Activated CD4-positive, alpha-beta T cell treated with anti-CD3 and anti-CD28 coated beads for 24 hours (primary cell): ENCODE results near the gene MVK.

Experiments
- DNase-seq, 2 donors: peaks; one replicate each; pipeline ENCODE4 v3.0.0-alpha.2; 2020; ENCODE audit warnings: low read depth in 2 of 2

MVK gene

DNA sequence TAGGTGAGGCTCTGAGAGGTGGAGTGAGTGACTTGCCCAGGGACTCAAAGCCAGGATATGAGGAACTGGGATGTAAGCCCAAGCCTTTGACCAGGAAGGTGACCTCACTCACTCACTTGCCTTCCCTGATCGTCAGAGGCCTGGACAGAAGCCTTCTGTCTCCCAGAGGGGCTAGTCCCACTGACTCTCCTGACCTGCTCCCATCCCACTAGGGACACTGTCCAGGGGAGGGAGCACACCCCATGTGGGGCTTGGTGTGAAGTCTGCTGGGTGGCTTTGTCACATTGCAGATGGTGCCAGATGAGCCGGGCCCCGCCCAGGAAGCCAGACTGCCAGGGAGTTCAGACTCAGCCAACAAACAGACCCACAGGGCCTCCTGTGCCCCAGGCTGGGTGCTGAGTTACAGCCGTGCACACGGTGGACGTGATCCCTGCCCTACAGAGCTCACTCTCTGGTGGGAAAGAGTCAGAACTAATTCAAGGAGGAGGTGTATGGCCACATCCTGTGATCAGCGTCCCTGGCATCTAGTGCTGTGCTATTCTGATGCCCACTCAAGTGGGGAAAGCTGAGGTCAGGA, 28.6 kb upstream of the MVK start:
- DNase-seq = no peak

DNA sequence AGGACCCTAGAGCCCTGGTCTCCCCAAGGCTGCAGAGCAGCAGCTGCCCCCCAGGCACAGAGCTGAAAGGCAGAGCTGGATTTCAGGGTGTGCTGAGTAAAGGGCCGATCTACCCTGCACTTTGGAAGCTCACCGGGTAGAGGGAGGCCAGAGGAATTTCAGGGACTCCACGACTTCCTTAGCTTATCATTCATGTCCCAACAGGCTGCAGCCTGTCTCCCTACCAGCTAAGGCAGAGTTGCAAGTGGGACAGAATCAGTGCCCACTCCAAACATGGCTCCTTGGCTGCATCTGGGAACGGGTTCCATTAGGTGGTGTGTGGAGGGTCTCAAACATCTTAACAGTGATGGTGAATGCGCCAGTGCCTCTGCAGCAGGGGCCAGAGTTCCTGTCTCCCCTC, 27.8 kb upstream of the MVK start:
- DNase-seq = no peak

DNA sequence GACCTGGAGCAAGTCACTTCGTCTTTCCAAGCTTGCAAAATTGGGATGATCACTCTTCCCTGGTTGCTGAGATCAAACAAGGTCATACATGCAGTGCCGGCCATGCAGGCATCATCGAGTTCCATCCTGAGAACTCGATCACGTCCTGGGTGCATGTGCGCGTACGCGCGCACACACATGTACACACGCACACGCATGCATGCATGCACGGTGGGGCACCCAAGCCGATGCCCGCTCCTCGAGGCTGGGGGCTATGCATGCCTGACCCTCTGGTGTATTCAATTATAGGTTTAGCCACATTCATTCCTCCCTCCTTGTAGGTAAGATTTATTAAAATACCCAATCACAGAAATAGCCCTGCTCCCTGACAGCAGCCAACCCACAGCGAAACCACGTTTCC, 26.3 kb upstream of the MVK start:
- no peak for DNase-seq

DNA sequence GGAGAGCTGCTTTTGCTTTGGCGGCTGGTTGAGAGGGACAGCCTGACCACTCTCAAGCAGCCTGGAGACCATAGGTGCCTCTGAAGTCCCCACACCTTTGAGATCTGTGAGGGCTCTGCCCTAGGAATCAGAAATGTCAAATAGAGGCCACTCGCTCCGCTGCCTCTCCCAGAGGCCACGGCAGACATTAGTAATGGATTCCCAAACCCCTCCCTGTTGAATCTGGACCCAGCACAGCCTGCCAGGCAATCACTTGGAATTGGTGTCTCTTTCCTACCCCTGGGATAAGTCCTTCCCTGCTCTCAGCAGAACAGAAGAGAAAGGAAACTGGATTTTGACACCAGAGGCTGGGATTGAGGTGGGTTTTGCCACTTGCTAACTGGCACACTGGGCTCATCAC, 25.3 kb upstream of the MVK start:
- no peak for DNase-seq

DNA sequence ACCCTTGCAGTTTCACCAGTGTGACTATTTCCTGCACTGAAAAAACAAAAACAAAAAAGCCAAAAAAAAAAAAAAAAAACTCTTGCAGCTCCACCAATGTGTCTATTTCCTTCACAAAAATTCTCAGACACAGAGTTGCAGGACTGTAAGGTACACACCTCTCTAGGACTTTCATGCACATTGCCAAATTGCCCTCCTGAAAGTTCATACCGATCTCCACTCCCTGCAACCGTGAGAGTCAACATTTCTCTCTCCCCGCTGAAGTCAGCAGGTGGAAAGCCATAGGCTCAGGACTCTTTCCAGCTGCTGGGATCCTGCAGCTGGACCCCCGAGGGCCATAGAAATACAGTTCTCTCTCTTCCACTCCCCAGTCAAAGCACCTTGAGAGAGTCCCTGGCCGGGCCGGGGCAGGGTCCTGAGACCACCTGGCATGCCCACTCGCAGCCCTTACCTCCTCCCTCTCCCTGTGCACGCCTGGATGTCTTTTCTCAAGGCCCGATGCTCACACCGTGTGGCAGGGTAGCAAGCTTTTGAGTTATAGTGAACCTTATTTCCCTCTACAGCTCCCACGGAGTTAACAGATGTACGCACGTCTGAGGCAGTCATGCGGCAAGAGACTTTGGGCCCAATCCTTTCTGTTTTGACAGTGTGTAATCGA, 23.9 kb upstream of the MVK start:
- DNase-seq = no peak

DNA sequence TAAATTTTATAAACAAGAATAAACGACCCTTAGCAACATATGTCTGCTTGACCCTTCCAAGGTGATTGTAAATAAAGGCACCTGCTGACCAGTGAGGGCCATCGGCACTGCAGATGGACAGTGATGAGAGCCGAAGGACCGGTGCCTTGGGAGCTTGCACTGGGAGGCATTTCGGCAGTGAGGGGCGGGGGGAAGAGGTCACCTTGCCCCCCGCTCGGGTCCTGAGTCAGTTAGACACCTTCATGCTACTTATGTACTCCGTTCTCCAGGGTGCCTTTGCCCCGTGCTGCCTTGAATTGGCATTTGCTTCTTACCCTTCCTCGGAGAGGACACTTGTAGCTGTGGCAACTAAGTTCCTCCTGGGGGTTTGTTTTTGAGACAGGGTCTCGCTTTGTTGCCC, 23.3 kb upstream of the MVK start:
- DNase-seq = no peak

DNA sequence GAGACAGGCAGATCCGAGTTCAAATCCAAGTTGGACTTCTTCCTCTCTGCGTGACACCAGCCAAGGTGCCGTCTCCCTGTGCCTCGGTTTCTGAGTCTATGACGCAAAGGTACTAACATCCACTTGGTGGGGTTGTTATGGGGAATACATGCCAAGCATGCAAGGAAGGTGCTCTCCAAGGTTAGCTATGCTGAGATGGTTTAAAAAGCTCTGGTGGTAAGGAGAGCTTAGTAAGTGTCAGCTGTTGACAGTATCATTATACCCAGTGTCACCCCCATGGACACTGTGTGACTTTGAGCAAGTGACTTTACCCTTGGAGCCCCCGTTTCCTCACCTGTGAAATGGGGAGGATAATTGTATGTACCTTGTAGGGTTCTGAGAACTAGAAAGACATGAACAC, 22.5 kb upstream of the MVK start:
- no peak for DNase-seq

DNA sequence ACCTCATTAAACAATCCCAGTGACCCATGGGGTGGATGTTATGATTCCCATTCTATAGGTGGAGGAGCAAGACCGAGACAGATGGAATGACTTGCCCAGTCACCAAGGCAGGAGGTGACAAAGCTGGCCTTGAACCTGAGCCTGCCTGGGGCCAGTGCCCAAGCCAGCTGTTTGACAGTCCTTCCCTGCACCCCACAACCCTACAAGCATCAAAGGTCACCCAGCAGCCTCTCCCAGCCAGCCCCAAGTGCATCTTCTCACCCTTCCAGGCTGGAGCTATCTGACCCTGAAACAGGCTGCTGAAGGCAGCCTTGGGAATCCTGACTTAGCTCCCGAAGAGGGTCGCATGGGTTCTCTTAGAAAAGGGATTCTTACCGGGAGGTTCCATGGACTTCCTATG, 20.6 kb upstream of the MVK start:
- no peak for DNase-seq

DNA sequence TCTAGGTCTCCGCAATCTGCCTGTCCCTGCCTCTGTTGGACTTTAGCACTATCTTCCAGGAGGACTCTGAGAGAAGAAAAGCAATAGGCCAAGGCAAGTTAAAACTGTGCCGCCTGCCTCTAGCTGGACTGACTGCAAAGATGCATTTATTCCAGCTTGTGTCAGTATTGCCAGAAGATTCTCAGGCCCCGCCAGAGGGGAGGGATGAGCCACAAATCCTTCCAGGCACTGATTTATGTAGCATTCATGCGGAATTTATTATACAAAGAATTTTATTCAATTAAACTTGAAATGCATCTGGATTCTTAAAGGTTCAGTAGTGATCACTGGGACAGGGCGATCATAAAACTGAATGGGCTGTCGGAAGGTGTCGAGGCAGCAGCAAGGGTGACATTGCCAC, 20.1 kb upstream of the MVK start:
- no peak for DNase-seq

DNA sequence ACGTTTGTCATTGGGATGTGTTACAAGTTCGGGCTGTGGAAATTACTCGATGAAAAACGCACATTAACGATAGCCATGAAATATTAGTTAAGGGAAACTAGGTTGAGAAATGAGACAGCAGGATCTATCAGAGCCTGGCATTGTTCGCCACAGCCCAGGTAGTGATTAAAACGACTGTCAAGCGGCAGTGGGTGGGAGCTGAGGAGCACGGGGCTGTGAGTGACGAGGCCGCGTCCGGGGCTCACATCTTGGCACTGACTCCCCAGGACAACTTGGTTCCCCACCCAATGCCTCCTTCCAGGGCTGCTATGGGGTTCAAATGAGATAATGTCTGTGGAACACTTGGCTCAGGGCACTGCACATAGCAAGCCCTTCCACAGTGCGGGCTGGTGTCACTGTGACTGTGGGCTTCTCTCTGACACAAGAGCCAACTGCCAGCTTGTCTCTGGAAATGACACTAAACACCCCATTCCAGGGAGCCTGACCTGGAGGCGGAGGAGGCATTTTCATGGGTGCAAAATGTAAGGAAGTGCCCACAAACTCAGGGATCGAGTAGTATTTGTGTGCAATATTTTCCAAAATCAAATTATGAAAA, 19.6 kb upstream of the MVK start:
- no peak for DNase-seq

DNA sequence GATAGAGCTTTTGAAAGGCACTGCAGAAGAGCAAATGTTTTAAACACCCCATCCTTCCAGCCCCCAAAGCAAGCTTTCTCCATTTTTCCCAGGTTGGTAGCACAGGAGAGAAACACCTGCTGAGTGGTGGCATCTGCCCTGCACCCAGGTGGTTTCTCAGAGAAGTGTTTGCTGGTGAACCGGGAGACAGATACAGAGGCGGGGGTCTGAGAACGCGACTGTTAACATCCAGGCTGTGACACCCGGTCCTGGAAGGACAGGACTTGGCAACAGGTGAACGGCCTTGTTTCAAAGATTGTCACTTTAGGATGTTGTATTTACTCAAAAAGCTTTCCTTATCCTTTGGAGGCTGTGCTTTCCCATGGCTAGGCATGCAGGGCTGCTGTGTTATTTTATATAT, 18.8 kb upstream of the MVK start:
- no peak for DNase-seq

DNA sequence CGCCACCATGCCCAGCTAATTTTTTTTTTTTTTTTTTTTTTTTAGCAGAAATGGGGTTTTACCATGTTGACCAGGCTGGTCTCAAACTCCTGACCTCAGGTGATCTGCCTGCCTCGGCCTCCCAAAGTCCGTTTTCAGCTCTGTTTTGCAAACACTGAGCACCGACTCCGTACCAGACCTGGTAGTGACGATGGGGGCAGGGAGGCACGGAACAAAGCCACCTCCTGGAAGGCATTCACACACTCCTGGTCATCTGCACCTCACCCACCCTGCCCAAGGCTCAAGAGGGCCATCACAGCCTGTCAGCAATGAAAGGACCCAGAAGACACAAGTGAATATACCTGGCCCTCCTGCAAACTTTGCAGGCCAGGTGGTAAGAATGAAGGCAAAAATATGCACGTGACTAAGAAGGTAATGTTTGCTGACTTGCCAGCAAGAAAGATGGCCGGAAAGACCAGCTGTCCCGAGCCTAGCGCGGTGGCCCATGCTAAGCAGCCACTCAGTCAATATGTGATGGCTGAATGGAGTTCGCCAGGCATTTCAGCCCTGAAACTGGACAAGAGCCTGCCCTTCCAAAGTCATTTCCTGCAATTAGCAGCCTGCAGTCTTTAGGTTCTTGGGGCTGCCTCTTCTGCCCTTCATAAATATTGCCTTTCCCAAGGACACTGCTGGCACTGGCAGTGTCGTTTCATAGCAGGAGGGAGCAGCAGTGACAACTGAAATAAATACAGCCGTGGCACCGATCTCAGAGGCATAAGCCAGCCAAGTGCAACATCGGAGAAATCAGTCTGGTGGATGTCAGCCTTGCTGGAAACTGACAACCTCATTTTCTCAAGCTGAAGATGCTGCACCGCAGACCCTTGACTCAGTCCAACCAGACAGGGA, 17.9 kb upstream of the MVK start:
- no peak for DNase-seq

DNA sequence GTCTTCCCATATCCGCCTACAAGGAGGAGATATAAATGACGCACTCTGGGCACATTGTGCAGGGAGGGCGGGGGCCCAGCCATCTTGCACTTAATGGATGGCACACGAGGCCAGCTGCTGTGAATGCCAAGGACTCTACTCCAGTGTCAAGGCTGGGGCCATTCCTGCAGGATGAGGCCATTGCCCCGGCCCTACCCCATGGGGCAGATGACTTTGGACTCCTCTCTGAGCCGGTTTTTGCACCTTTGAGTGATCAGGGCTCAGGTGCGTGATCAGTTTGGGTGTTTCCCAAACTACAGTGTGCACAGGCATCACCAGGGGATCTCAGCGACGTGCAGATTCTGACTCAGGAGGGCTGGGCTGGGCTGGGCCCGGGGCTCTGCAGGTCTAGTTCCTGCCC, 16.4 kb upstream of the MVK start:
- DNase-seq = no peak

DNA sequence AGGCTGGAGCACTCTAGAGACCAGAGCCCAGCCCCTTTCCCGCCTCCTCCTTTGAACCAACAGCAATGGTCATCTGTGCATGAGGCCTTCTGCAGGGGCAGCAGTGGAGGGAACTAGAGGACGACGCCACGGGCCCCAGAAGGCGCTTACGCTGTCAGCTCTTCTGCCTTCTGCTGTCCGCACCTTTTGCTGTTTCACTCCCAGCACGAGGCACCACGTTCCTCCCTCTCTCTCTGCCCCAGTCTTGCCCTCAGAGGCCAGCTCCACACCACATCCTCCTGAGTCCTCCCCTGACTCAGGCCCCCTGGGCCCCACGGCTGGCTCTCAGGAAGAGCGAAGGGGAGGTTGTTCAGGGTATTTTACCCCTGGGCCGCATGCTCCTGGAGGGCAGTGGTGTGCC, 15.8 kb upstream of the MVK start:
- no peak for DNase-seq

DNA sequence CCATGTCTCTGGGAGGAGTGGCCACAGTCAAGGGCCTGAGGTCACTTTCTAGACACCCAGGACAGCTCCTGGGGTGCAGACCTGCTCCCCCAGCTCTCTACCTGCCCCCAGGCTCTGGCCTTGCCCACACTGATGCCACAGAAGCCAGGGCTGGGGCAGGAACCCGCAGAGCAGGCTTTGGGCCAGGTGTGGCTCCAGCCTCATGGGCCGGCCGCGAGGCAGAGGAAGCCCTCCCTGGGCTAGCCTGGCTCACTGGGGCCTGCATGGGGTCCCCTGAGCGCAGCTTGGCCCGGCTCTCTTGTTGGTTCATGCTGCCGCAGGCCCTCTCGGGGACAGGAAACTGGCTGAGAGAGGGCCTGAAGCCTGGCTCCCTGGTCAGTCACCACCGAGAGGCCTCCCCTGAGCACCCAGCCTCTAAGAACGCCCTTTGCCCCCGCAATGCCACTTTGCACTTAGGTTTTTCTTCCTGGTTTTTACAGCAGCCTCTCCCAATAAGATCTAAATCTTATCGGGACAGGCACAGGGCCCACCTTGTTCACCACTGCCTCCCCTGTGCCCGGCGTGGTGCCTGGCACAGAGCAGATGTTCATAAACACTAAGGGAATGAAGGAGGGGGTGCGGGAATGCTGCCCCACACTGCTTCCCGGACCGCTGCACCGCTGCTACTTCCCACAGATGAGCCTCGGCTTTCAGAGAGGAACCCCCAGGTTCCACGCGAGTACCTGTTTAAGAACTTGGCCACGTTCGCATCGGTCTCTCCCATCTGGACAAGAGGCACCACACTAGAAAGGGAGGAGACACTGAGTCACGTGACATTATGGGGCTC, 15.0 kb upstream of the MVK start:
- DNase-seq = no peak

DNA sequence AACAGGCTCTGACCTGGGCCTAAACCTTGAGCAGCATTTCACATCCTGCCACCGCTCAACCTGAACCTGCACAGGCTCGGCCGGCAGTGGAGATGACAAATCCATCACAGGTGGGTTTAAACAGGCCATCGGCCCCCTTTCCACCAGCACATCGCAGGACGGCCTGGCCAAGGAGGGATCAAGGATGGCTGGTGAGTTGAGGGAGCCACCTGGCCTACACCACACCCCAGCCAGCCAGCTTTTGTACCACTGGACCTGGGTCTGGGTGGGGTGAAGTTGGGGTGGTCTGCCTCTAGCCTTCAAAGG, 14.4 kb upstream of the MVK start:
- DNase-seq = no peak

DNA sequence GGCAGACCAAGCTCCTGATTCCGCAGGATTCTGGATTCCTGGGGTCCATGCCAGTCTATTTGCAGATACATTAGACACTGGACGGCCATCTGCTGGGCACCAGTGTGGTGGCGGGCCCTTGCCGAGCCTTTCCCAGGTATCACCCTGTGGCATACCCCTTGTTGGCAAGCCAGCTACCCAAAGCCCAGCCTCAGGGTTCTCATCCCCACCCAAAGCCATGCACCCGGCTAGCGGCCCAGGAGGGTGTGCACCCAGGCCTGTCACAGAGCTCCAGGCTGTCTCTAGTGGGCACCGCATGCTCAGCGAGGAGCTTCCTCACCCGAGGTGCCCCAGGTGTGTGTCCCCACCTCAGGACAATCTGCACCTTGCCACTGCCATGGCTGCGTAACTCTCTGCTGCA, 14.0 kb upstream of the MVK start:
- no peak for DNase-seq

DNA sequence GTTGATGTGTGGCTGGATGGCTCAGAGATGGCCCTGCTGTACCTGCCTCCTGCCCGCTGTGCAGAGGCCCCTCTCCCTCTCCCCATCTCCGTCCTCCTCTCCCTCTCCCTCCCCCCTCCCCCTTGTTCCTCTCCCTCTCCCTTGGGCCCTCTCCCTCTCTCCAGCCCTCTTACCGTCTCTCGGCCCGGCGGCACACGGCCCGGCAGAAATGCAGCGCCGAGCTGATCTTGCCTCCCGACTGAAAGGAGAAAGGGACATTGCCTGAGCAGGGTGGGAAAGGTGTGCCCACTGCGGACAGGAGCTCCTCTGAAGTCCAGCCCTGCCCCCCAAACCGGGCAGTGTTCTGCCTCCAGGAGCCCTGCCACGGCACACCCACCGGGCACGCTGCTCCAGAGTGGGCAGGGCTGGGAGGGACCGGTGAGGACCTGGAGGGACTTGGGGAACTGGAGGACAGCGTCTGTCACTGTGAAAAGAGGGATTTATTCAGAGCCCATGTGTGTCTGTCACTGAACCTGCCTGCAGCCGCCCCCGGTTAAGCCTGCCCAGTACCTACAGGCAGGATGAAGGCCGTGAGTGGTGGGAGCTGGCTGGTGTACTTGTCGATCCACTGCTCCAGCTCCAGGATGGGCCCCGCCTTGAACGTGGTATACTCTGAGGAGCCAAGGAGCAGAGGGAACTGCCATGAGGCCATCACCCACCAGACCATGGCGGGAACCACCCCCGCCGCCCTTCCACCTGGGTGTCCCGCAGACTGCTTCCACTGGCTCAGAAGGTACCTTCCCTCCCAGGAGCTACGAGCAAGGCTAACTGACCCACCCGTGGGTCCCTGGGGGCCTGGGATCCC, 12.5 kb upstream of the MVK start:
- DNase-seq = no peak

DNA sequence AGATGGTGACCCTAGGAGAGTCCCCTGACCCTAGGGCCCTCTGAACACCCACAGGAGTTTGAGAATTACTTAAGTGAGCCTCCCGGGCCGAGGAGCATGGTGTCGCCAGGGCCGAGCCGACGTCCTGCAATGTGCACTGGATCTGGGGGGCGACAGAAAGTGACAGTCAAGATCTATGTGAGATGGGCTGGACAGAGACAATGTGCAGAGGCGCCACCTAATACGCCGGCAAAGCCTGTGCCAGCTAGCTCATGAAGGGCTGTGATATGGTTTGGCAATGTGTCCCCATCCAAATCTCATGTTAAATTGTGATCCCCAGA, 11.9 kb upstream of the MVK start:
- DNase-seq = no peak

DNA sequence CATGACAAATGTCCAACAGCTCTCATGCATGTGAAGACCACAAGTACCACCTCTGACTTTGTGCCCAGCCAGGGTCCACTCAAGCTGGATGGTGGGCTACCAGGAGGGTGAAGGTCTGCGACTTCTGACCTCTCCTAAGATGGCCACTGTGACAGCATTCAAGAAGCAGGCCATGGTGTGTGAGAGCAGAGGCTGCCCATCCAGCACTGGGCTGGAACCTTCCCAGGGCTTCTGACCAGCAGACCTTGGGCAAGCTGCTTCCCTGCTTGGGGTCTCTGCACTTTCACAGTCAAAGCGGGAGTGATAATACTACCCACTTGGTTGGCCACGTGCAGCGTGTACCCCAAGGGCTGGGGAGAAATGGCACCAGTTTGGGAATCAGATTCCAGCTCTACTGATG, 10.7 kb upstream of the MVK start:
- no peak for DNase-seq
